SK-N-MC (cell line): ENCODE measurements around the gene PCBP3.
"Not testable (repeated sequence)": the region's sequence is repeated elsewhere in the genome, so short reads cannot be mapped to it uniquely, and the experiment has no call there.

ENCODE experiments used
- EZH2 ChIP-seq: fragments of 200-600 bp; sonication (generic); IDR thresholded peaks from one replicate; pipeline ENCODE4 v1.6.1; 2017; ENCODE audit warnings: antibody characterized with exemption
- FOXP2 ChIP-seq: optimal IDR thresholded peaks from 2 replicates; pipeline ENCODE3; 2011; ENCODE audit warnings: mild to moderate bottlenecking, moderate library complexity; ENCODE audit not compliant: insufficient read depth; ENCODE audit errors: extremely low read length, control extremely low read depth
- POLR2AphosphoS5 ChIP-seq: IDR thresholded peaks from 2 replicates; pipeline ENCODE4 v1.6.1; 2012; ENCODE audit warnings: mild to moderate bottlenecking, low read depth, low read length, borderline replicate concordance

GRCh38 chr21:45656114-45656513 is 12.6 kb downstream of the PCBP3 start:
- not testable (repeated sequence) for TF ChIP-seq POLR2AphosphoS5, EZH2, FOXP2
